Activated naive CD8-positive, alpha-beta T cell treated with anti-CD3 and anti-CD28 coated beads, Interleukin-2, amount 10 ng/mL, durations not matched to agents 7 days and 5 days (primary cell): Measurements from ENCODE around the gene JARID2. TPM values are rescaled to one million over a fixed set of nuclear protein-coding genes. Genes with fewer than 3 reads are reported as not detected.
A peak's percentile ranks its signal among the peaks of the same experiment; 100 is the strongest.

Source experiments
- ATAC-seq: fragments of 150-1000 bp; cut with Tn5 transposase; one replicate; pipeline ENCODE4 v1.10.0; 2021; ENCODE audit warnings: low read depth, moderate library complexity
- POLR2A ChIA-PET: fragments of 350-600 bp; sonication (Branson Sonifier 250); formaldehyde crosslinking; loops from one replicate; lab custom pipeline; 2021; ENCODE audit warnings: antibody characterized with exemption; lab: Charles Lee
- DNase-seq: peaks from one replicate; pipeline ENCODE4 v3.0.0; 2021
- H3K27ac Mint-ChIP-seq: one replicate; pipeline ENCODE4 v1.8.0; 2022; ENCODE audit warnings: mild to moderate bottlenecking, mixed read lengths
- H3K27me3 Mint-ChIP-seq: one replicate; pipeline ENCODE4 v1.8.0; 2022; ENCODE audit warnings: mild to moderate bottlenecking, moderate library complexity, mixed read lengths
- H3K36me3 Mint-ChIP-seq: one replicate; pipeline ENCODE4 v1.8.0; 2021; ENCODE audit warnings: mild to moderate bottlenecking, mixed read lengths
- H3K4me1 Mint-ChIP-seq: one replicate; pipeline ENCODE4 v1.8.0; 2021; ENCODE audit warnings: mixed read lengths
- H3K4me3 Mint-ChIP-seq: one replicate; pipeline ENCODE4 v1.8.0; 2022; ENCODE audit warnings: mild to moderate bottlenecking, moderate library complexity, mixed read lengths
- H3K9me3 Mint-ChIP-seq: one replicate; pipeline ENCODE4 v1.8.0; 2021; ENCODE audit warnings: mixed read lengths
- total RNA-seq, 2 experiments: library from RNA; stranded (reverse); gene quantifications; one replicate each; pipeline ENCODE4 v1.2.3, GENCODE V29; 2021

The JARID2 gene
- total RNA-seq, 2 experiments from 2014 or later = 30.0 to 31.5 TPM

GRCh38 chr6:15523679-15524630, 278.1 kb downstream of the JARID2 start:
- H3K36me3 Mint-ChIP-seq = peaks cover 51% of the 10 kb centered on the region
- ATAC-seq (no peak), DNase-seq (no peak)
- H3K4me1 Mint-ChIP-seq = peaks cover 11% of the 10 kb centered on the region
- H3K27ac Mint-ChIP-seq = peak overlapping the region; percentile 26
- H3K27me3 Mint-ChIP-seq = no peaks in the 10 kb centered on the region
- H3K4me3 Mint-ChIP-seq = no peak overlapping the region
- H3K9me3 Mint-ChIP-seq = no peaks in the 10 kb centered on the region
- POLR2A ChIA-PET = interaction anchor here (0.6 kb wide), 1 partner anchor 607 kb away, joined by 3 read pairs; no protein-coding TSS in a partner anchor

GRCh38 chr6:15524861-15525401, 279.1 kb downstream of the JARID2 start:
- H3K27me3 Mint-ChIP-seq = no peaks in the 10 kb centered on the region
- ATAC-seq = no peak
- DNase-seq = no peak
- peaks cover 48% of the 10 kb centered on the region for H3K36me3 Mint-ChIP-seq
- POLR2A ChIA-PET = no interaction called here
- H3K4me1 Mint-ChIP-seq = peaks cover 12% of the 10 kb centered on the region
- H3K9me3 Mint-ChIP-seq = no peaks in the 10 kb centered on the region
- H3K4me3 Mint-ChIP-seq = no peak overlapping the region
- H3K27ac Mint-ChIP-seq = no peak overlapping the region

GRCh38 chr6:15526212-15526701, 280.4 kb downstream of the JARID2 start:
- Mint-ChIP-seq H3K4me3 (no peak overlapping the region), H3K27me3 (no peaks in the 10 kb centered on the region), H3K27ac (no peak overlapping the region), H3K36me3 (peaks cover 44% of the 10 kb centered on the region), H3K4me1 (peaks cover 19% of the 10 kb centered on the region), H3K9me3 (no peaks in the 10 kb centered on the region)
- ATAC-seq = no peak
- no peak for DNase-seq
- POLR2A ChIA-PET = no interaction called here

GRCh38 chr6:15527838-15528617, 282.2 kb downstream of the JARID2 start:
- no peak for DNase-seq
- ATAC-seq = no peak
- Mint-ChIP-seq H3K36me3 (peaks cover 40% of the 10 kb centered on the region), H3K27ac (no peak overlapping the region), H3K4me3 (no peak overlapping the region), H3K27me3 (no peaks in the 10 kb centered on the region), H3K9me3 (no peaks in the 10 kb centered on the region), H3K4me1 (peaks cover 10% of the 10 kb centered on the region)
- POLR2A ChIA-PET = no interaction called here

- no peaks in the 10 kb centered on the region for H3K9me3 Mint-ChIP-seq
- ATAC-seq (no peak), DNase-seq (no peak)
- H3K4me1 Mint-ChIP-seq = peaks cover 10% of the 10 kb centered on the region
- H3K27me3 Mint-ChIP-seq = no peaks in the 10 kb centered on the region
- no peak overlapping the region for H3K4me3 Mint-ChIP-seq
- peaks cover 33% of the 10 kb centered on the region for H3K36me3 Mint-ChIP-seq
- H3K27ac Mint-ChIP-seq = no peak overlapping the region
- POLR2A ChIA-PET = no interaction called here
These were observed 283.0 kb downstream of the JARID2 start for GRCh38 chr6:15528870-15529269.

- no peak for ATAC-seq
- Mint-ChIP-seq H3K4me3 (no peak overlapping the region), H3K27ac (no peak overlapping the region), H3K27me3 (no peaks in the 10 kb centered on the region), H3K9me3 (no peaks in the 10 kb centered on the region), H3K4me1 (peaks cover 10% of the 10 kb centered on the region), H3K36me3 (peaks cover 21% of the 10 kb centered on the region)
- no peak for DNase-seq
- POLR2A ChIA-PET = no interaction called here
These were observed 284.5 kb downstream of the JARID2 start for GRCh38 chr6:15530411-15530810.

- H3K36me3 Mint-ChIP-seq = peaks cover 12% of the 10 kb centered on the region
- H3K9me3 Mint-ChIP-seq = no peaks in the 10 kb centered on the region
- no peak overlapping the region for H3K27ac Mint-ChIP-seq
- H3K4me3 Mint-ChIP-seq = no peak overlapping the region
- H3K4me1 Mint-ChIP-seq = peaks cover 7% of the 10 kb centered on the region
- DNase-seq (no peak), ATAC-seq (no peak)
- POLR2A ChIA-PET = no interaction called here
- H3K27me3 Mint-ChIP-seq = no peaks in the 10 kb centered on the region
These were observed 286.1 kb downstream of the JARID2 start for GRCh38 chr6:15531973-15532372.

- Mint-ChIP-seq H3K4me3 (no peak overlapping the region), H3K27me3 (no peaks in the 10 kb centered on the region), H3K27ac (no peak overlapping the region), H3K9me3 (peaks cover 1% of the 10 kb centered on the region), H3K36me3 (peaks cover 11% of the 10 kb centered on the region), H3K4me1 (peaks cover 7% of the 10 kb centered on the region)
- POLR2A ChIA-PET = no interaction called here
- ATAC-seq = no peak
- DNase-seq = no peak
These were observed 287.6 kb downstream of the JARID2 start for GRCh38 chr6:15533379-15534026.

- peaks cover 1% of the 10 kb centered on the region for H3K9me3 Mint-ChIP-seq
- DNase-seq (no peak), ATAC-seq (no peak)
- no peak overlapping the region for H3K27ac Mint-ChIP-seq
- no peaks in the 10 kb centered on the region for H3K27me3 Mint-ChIP-seq
- POLR2A ChIA-PET = no interaction called here
- H3K36me3 Mint-ChIP-seq = peaks cover 11% of the 10 kb centered on the region
- peaks cover 6% of the 10 kb centered on the region for H3K4me1 Mint-ChIP-seq
- no peak overlapping the region for H3K4me3 Mint-ChIP-seq
These were observed 289.1 kb downstream of the JARID2 start for GRCh38 chr6:15534974-15535373.

- DNase-seq (no peak), ATAC-seq (no peak)
- POLR2A ChIA-PET = no interaction called here
- Mint-ChIP-seq H3K9me3 (peaks cover 1% of the 10 kb centered on the region), H3K4me3 (no peak overlapping the region), H3K4me1 (peaks cover under 1% of the 10 kb centered on the region), H3K36me3 (peaks cover 9% of the 10 kb centered on the region), H3K27me3 (no peaks in the 10 kb centered on the region), H3K27ac (no peak overlapping the region)
These were observed 289.8 kb downstream of the JARID2 start for GRCh38 chr6:15535495-15536197.

- Mint-ChIP-seq H3K4me1 (no peaks in the 10 kb centered on the region), H3K27ac (no peak overlapping the region), H3K4me3 (no peak overlapping the region), H3K36me3 (peaks cover 8% of the 10 kb centered on the region), H3K27me3 (no peaks in the 10 kb centered on the region), H3K9me3 (peaks cover 1% of the 10 kb centered on the region)
- POLR2A ChIA-PET = no interaction called here
- DNase-seq = no peak
- no peak for ATAC-seq
These were observed 290.5 kb downstream of the JARID2 start for GRCh38 chr6:15536198-15536955.

GRCh38 chr6:15538106-15538505, 292.2 kb downstream of the JARID2 start:
- H3K27me3 Mint-ChIP-seq = no peaks in the 10 kb centered on the region
- DNase-seq (no peak), ATAC-seq (no peak)
- peaks cover 1% of the 10 kb centered on the region for H3K9me3 Mint-ChIP-seq
- H3K36me3 Mint-ChIP-seq = peaks cover 4% of the 10 kb centered on the region
- no peaks in the 10 kb centered on the region for H3K4me1 Mint-ChIP-seq
- no peak overlapping the region for H3K4me3 Mint-ChIP-seq
- H3K27ac Mint-ChIP-seq = no peak overlapping the region
- POLR2A ChIA-PET = no interaction called here
